Neural progenitor cell (in vitro differentiated cells): ENCODE data around the gene TUFT1. TPM values are rescaled to one million over a fixed set of nuclear protein-coding genes. Genes with fewer than 3 reads are reported as not detected.

Experiments used
- DNase-seq: peaks from one replicate; pipeline ENCODE4 v3.0.0-alpha.2; 2016; ENCODE audit warnings: low spot score
- H2AFZ ChIP-seq: fragments of 200-600 bp; sonication (generic); replicated peaks from 2 replicates; pipeline ENCODE4 v1.6.1; 2016; ENCODE audit warnings: antibody characterized with exemption
- H3F3A ChIP-seq: fragments of 200-600 bp; sonication (generic); 2 replicates; pipeline ENCODE4 v1.6.1; 2016; ENCODE audit warnings: antibody characterized with exemption, low read depth
- H3K27ac ChIP-seq: fragments of 200-600 bp; sonication (generic); 2 replicates; pipeline ENCODE4 v1.5.1; 2016; ENCODE audit warnings: mild to moderate bottlenecking
- H3K27me3 ChIP-seq: fragments of 200-600 bp; sonication (generic); 2 replicates; pipeline ENCODE4 v1.6.1; 2016; ENCODE audit warnings: mild to moderate bottlenecking, moderate library complexity
- H3K36me3 ChIP-seq: fragments of 200-600 bp; sonication (generic); 2 replicates; pipeline ENCODE4 v1.5.1; 2016
- H3K4me1 ChIP-seq: fragments of 200-600 bp; sonication (generic); 2 replicates; pipeline ENCODE4 v1.6.1; 2016; ENCODE audit warnings: mixed run types
- H3K4me2 ChIP-seq: fragments of 200-600 bp; sonication (generic); 2 replicates; pipeline ENCODE4 v1.6.1; 2016
- H3K4me3 ChIP-seq: fragments of 200-600 bp; sonication (generic); 2 replicates; pipeline ENCODE4 v1.5.1; 2016
- H3K79me2 ChIP-seq: fragments of 200-600 bp; sonication (generic); 2 replicates; pipeline ENCODE4 v1.6.1; 2016; ENCODE audit warnings: low read depth
- H3K9ac ChIP-seq: fragments of 200-600 bp; sonication (generic); 2 replicates; pipeline ENCODE4 v1.6.1; 2016
- H3K9me3 ChIP-seq: fragments of 200-600 bp; sonication (generic); 2 replicates; pipeline ENCODE4 v1.5.1; 2016; ENCODE audit warnings: low read depth
- H4K20me1 ChIP-seq: fragments of 200-600 bp; sonication (generic); 2 replicates; pipeline ENCODE4 v1.6.1; 2016; ENCODE audit warnings: low read depth
- H3K27ac Mint-ChIP-seq: 3 replicates; pipeline ENCODE4 v1.8.0; 2021; ENCODE audit warnings: mixed read lengths
- H3K27me3 Mint-ChIP-seq: 2 replicates; pipeline ENCODE4 v1.8.0; 2022; ENCODE audit warnings: low read depth, mild to moderate bottlenecking, inconsistent platforms, moderate library complexity, mixed read lengths; ENCODE audit not compliant: insufficient read depth
- H3K36me3 Mint-ChIP-seq: 3 replicates; pipeline ENCODE4 v1.8.0; 2021; ENCODE audit warnings: mixed read lengths
- H3K4me1 Mint-ChIP-seq: 3 replicates; pipeline ENCODE4 v1.8.0; 2021; ENCODE audit warnings: mixed read lengths
- H3K4me3 Mint-ChIP-seq: 3 replicates; pipeline ENCODE4 v1.8.0; 2021; ENCODE audit warnings: mild to moderate bottlenecking, moderate library complexity, mixed read lengths
- H3K9me3 Mint-ChIP-seq: 3 replicates; pipeline ENCODE4 v1.8.0; 2020; ENCODE audit warnings: mixed read lengths
- EZH2 ChIP-seq: fragments of 200-600 bp; sonication (generic); IDR thresholded peaks from 2 replicates; pipeline ENCODE4 v1.6.1; 2017; ENCODE audit warnings: antibody characterized with exemption, mild to moderate bottlenecking, moderate library complexity
- EZH2phosphoT487 ChIP-seq: fragments of 200-600 bp; sonication (generic); IDR thresholded peaks from 2 replicates; pipeline ENCODE4 v1.6.1; 2017; ENCODE audit warnings: antibody characterized with exemption
- total RNA-seq: library from RNA; depleted of rRNA; stranded (reverse); fragments of >200 nt; gene quantifications from 2 replicates; pipeline ENCODE4 v1.2.3, GENCODE V29; 2015; ENCODE audit warnings: low replicate concordance
- TF ChIP-seq, protein P1 (sequence below): fragments of 200-600 bp; sonication (generic); IDR thresholded peaks from 2 replicates; pipeline ENCODE4 v1.5.1; 2017; ENCODE audit warnings: antibody characterized with exemption, mild to moderate bottlenecking

The TUFT1 gene
- total RNA-seq, 1 donor from 2014 or later, result 9.3 TPM

DNA sequence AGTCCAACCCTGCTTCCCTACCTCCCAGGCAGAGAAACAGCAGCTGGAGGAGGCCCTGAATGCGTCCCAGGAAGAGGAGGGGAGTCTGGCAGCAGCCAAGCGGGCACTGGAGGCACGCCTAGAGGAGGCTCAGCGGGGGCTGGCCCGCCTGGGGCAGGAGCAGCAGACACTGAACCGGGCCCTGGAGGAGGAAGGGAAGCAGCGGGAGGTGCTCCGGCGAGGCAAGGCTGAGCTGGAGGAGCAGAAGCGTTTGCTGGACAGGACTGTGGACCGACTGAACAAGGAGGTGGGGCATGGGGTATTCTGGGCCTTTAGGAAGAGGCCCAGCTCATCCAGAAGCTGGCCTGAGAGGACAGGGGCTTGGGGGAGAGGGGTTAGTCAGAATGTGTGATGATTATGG is 9.6 kb upstream of the TUFT1 start:
- peaks cover 3% of the 10 kb centered on the region for H3K36me3 Mint-ChIP-seq
- no peak for DNase-seq

DNA sequence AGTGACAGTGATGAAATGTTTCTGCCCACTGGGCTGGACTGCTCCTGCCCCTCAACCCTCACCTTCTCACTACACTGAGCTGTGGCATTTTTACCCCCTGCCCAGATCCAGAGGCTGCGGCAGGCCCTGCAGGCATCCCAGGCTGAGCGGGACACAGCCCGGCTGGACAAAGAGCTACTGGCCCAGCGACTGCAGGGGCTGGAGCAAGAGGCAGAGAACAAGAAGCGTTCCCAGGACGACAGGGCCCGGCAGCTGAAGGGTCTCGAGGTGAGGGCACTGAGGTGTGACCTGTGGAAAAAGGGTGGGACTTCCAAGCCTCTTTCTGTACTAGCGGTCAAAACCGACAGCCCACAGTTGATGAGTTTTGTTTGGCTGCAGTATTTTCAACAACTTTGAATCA is 6.2 kb upstream of the TUFT1 start:
- H3K9me3 Mint-ChIP-seq, result no peaks in the 10 kb centered on the region
- peaks cover 6% of the 10 kb centered on the region for H3K36me3 Mint-ChIP-seq
- no peaks in the 10 kb centered on the region for H3K4me1 ChIP-seq
- no peak overlapping the region for H3K4me3 ChIP-seq
- TF ChIP-seq EZH2phosphoT487 (no peak), EZH2 (no peak)
- TF ChIP-seq, protein P1, sequence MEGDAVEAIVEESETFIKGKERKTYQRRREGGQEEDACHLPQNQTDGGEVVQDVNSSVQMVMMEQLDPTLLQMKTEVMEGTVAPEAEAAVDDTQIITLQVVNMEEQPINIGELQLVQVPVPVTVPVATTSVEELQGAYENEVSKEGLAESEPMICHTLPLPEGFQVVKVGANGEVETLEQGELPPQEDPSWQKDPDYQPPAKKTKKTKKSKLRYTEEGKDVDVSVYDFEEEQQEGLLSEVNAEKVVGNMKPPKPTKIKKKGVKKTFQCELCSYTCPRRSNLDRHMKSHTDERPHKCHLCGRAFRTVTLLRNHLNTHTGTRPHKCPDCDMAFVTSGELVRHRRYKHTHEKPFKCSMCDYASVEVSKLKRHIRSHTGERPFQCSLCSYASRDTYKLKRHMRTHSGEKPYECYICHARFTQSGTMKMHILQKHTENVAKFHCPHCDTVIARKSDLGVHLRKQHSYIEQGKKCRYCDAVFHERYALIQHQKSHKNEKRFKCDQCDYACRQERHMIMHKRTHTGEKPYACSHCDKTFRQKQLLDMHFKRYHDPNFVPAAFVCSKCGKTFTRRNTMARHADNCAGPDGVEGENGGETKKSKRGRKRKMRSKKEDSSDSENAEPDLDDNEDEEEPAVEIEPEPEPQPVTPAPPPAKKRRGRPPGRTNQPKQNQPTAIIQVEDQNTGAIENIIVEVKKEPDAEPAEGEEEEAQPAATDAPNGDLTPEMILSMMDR, result no peak
- no peaks in the 10 kb centered on the region for H3K9me3 ChIP-seq
- no peak overlapping the region for H3K4me2 ChIP-seq
- no peaks in the 10 kb centered on the region for H3K36me3 ChIP-seq
- no peaks in the 10 kb centered on the region for H4K20me1 ChIP-seq
- peak overlapping the region; percentile 72 for H3K4me3 Mint-ChIP-seq
- H3K27ac ChIP-seq, result no peak overlapping the region
- no peaks in the 10 kb centered on the region for H3K27me3 ChIP-seq
- no peaks in the 10 kb centered on the region for H3F3A ChIP-seq
- H3K27me3 Mint-ChIP-seq, result peaks cover 6% of the 10 kb centered on the region
- no peak for DNase-seq
- H3K79me2 ChIP-seq, result no peaks in the 10 kb centered on the region
- H3K27ac Mint-ChIP-seq, result peak overlapping the region; percentile 97
- H3K9ac ChIP-seq, result no peak overlapping the region
- H2AFZ ChIP-seq, result no peak overlapping the region
- H3K4me1 Mint-ChIP-seq, result peaks cover 34% of the 10 kb centered on the region

More for the DNA sequence above, 9.6 kb upstream of the TUFT1 start:
- no peaks in the 10 kb centered on the region for H3K9me3 ChIP-seq
- H3K27me3 Mint-ChIP-seq, result peaks cover 5% of the 10 kb centered on the region
- no peaks in the 10 kb centered on the region for H3K27me3 ChIP-seq
- TF ChIP-seq EZH2phosphoT487 (no peak), EZH2 (no peak)
- TF ChIP-seq, protein P1, result no peak
- no peak overlapping the region for H3K4me2 ChIP-seq
- no peaks in the 10 kb centered on the region for H3K9me3 Mint-ChIP-seq
- H3K79me2 ChIP-seq, result no peaks in the 10 kb centered on the region
- no peaks in the 10 kb centered on the region for H4K20me1 ChIP-seq
- H3K4me3 ChIP-seq, result no peak overlapping the region
- no peak overlapping the region for H3K9ac ChIP-seq
- H3K36me3 ChIP-seq, result no peaks in the 10 kb centered on the region
- no peaks in the 10 kb centered on the region for H3K4me1 ChIP-seq
- no peak overlapping the region for H3K27ac Mint-ChIP-seq
- H3K4me1 Mint-ChIP-seq, result peaks cover 28% of the 10 kb centered on the region
- no peaks in the 10 kb centered on the region for H3F3A ChIP-seq
- no peak overlapping the region for H3K27ac ChIP-seq
- H3K4me3 Mint-ChIP-seq, result no peak overlapping the region
- no peak overlapping the region for H2AFZ ChIP-seq

DNA sequence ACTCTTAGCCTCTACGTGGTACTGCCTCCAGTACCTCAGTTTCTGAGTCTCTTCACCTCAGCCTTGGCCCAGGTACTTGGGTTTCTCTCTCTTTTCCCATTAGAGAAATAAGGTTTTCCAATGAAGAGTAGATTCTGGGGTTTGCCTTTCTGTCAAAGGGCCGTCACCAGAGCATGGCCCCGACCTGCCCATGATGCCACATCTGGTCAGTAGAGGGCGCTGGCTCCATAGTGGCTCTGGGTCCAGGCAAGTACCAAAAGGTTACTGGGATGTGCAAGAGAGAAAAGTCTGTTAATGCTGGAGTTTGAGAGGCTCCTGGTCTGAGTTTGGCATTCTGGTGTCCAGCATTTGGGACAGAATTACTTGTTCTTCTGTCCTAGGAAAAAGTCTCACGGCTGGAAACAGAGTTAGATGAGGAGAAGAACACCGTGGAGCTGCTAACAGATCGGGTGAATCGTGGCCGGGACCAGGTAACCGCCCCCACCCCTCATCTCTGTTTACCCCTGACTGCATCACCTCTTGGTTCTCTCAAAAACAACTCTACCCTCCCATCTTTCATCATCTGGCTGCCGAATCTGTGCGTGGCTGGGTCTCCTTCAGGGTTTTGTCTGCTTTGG is 5.3 kb upstream of the TUFT1 start:
- H3K27me3 Mint-ChIP-seq, result peaks cover 6% of the 10 kb centered on the region
- peaks cover 34% of the 10 kb centered on the region for H3K4me1 Mint-ChIP-seq
- H3K9me3 ChIP-seq, result no peaks in the 10 kb centered on the region
- no peak overlapping the region for H3K4me3 ChIP-seq
- no peak overlapping the region for H2AFZ ChIP-seq
- no peak overlapping the region for H3K27ac Mint-ChIP-seq
- no peaks in the 10 kb centered on the region for H3K9me3 Mint-ChIP-seq
- H3F3A ChIP-seq, result peaks cover 8% of the 10 kb centered on the region
- H3K27me3 ChIP-seq, result no peaks in the 10 kb centered on the region
- no peak for TF ChIP-seq EZH2phosphoT487
- TF ChIP-seq, protein P1, result peak; percentile 97
- peak; percentile 77 for DNase-seq
- H3K27ac ChIP-seq, result no peak overlapping the region
- H3K4me2 ChIP-seq, result no peak overlapping the region
- H4K20me1 ChIP-seq, result no peaks in the 10 kb centered on the region
- H3K4me3 Mint-ChIP-seq, result peak overlapping the region; percentile 55
- no peaks in the 10 kb centered on the region for H3K36me3 ChIP-seq
- H3K79me2 ChIP-seq, result no peaks in the 10 kb centered on the region
- H3K4me1 ChIP-seq, result peaks cover 6% of the 10 kb centered on the region
- H3K9ac ChIP-seq, result no peak overlapping the region
- peaks cover 6% of the 10 kb centered on the region for H3K36me3 Mint-ChIP-seq
